NCI-H2029 treated with DMSO at 0.1 percent for 48 hours (cell line): ENCODE data around the gene PSMB11.

Experiments
- DNase-seq: peaks from one replicate; lab custom pipeline; 2025; lab: John Stamatoyannopoulos, UW

PSMB11 gene

GRCh38 chr14:23089498-23090253, 47.7 kb downstream of the PSMB11 start:
- no peak for DNase-seq

GRCh38 chr14:23090254-23090636, 48.2 kb downstream of the PSMB11 start:
- DNase-seq: no peak

- DNase-seq: no peak
Measured at GRCh38 chr14:23091294-23092225, 49.5 kb downstream of the PSMB11 start.

- DNase-seq: no peak
Measured at GRCh38 chr14:23093104-23093503, 51.1 kb downstream of the PSMB11 start.

GRCh38 chr14:23093526-23093925, 51.5 kb downstream of the PSMB11 start:
- no peak for DNase-seq
